Adrenal gland (tissue), 12 donors: ENCODE results near the gene KCNK13. TPM values are rescaled to one million over a fixed set of nuclear protein-coding genes. Genes with fewer than 3 reads are reported as not detected.
"Not testable (repeated sequence)": the region's sequence is repeated elsewhere in the genome, so short reads cannot be mapped to it uniquely, and the experiment has no call there.

Experiments
- DNase-seq, 7 donors: peaks; one replicate each; pipeline ENCODE4 v3.0.0-alpha.2; 2019 to 2020
- H3K27ac ChIP-seq, 5 donors: fragments of 200-600 bp; sonication (generic) in 4 of 5; 1 replicate in 3 of 5; 2 replicates in 2 of 5; pipeline versions ENCODE4 v1.5.1 to v1.8.0; 2016 to 2020; ENCODE audit warnings: mild to moderate bottlenecking in 1 of 5
- H3K27me3 ChIP-seq: fragments of 200-600 bp; 2 replicates; pipeline ENCODE4 v1.8.0; 2021
- H3K36me3 ChIP-seq, 2 donors: fragments of 200-600 bp; replicated peaks in 1 of 2; 1 replicate in 1 of 2; 2 replicates in 1 of 2; pipeline versions ENCODE4 v1.5.1 to v1.8.0; 2018 to 2022
- H3K4me1 ChIP-seq, 2 donors: fragments of 200-600 bp; replicated peaks in 1 of 2; 1 replicate in 1 of 2; 2 replicates in 1 of 2; pipeline versions ENCODE4 v1.5.1 to v1.8.0; 2018 to 2021
- H3K4me3 ChIP-seq, 4 donors: fragments of 200-600 bp; sonication (generic) in 3 of 4; one replicate each; pipeline ENCODE4 v1.5.1; 2016 to 2018
- H3K9me3 ChIP-seq, 3 donors: fragments of 200-600 bp; sonication (generic) in 1 of 3; replicated peaks in 1 of 3; 1 replicate in 2 of 3; 2 replicates in 1 of 3; pipeline versions ENCODE4 v1.5.1 to v1.8.0; 2016 to 2021
- POLR2A ChIP-seq, 2 donors: fragments of 450-650 bp; IDR thresholded peaks; one replicate each; pipeline ENCODE4 v1.6.1; 2017; ENCODE audit warnings: antibody characterized with exemption in 2 of 2, mild to moderate bottlenecking in 2 of 2, moderate library complexity in 1 of 2
- WGBS, 4 donors: extraction: QIAGEN DNeasy Blood & Tissue Kit in 2 of 4; methylation state at CpG; one replicate each; pipeline versions ENCODE4 v1.1.5 to v1.1.7; 2013 to 2017; 5-methylcytosine and 5-hydroxymethylcytosine counted together
- intact Hi-C, 2 donors: fragments of 100-400 bp; cut with DNase I; formaldehyde crosslinking; loops; one replicate each; pipeline versions ENCODE4 v1.14.1 to v1.15.0; 2022 to 2023
- polyA plus RNA-seq, 3 donors: library from polyadenylated mRNA; stranded (reverse); fragments of 200-250 nt in 2 of 3; fragments of 350-450 nt in 1 of 3; fragmentation: Illumina TruSeq in 1 of 3; extraction: RNeasy Lipid Tissue Mini Kit (QIAGEN cat#74804) in 1 of 3; gene quantifications; one replicate each; pipeline ENCODE4 v1.2.3, GENCODE V29; 2013 to 2014
- total RNA-seq, 9 donors: library from RNA; depleted of rRNA in 4 of 9; stranded (reverse); fragments of >200 nt in 4 of 9; fragments of 120-200 nt in 1 of 9; fragmentation: NEBNext Ultra II Directional in 1 of 9; extraction: Animal tissue kit (Norgen Biotek cat#: 25700) in 1 of 9; gene quantifications; one replicate each; pipeline versions ENCODE4 v1.1.0 to v1.2.4, GENCODE V29; 2013 to 2023
- TF ChIP-seq, protein P1 (sequence below), 6 experiments: fragments of 450-650 bp in 4 of 6; fragments of 200-600 bp in 2 of 6; sonication (generic) in 1 of 6; IDR thresholded peaks; 1 replicate in 5 of 6; 2 replicates in 1 of 6; pipeline versions ENCODE4 v1.5.1 to v1.8.0; 2016 to 2021; ENCODE audit warnings: antibody characterized with exemption in 6 of 6, mild to moderate bottlenecking in 2 of 6, moderate library complexity in 1 of 6
- donor health status: healthy with polysubstance abuse.
- donor health status: Bipolar disorder and iron deficiency.
- donor health status: DM: yes; HTN: yes; CAD: no.
- donor health status: DM: no; HTN: no; CAD: no.
- donor health status: DM: no; HTN: no; CAD: no.
- donor health status: DM: yes; HTN: yes; CAD: no.

The KCNK13 gene
- total and polyA plus RNA-seq, 12 donors, result 0.24 to 3.6 (median 1.5) TPM; not detected in 1

- Histone ChIP-seq H3K9me3 (no peaks in the 10 kb centered on the region), H3K27ac (no peak overlapping the region), H3K27me3 (no peaks in the 10 kb centered on the region), H3K36me3 (no peaks in the 10 kb centered on the region), H3K4me1 (no peaks in the 10 kb centered on the region), H3K4me3 (no peak overlapping the region)
- peak; percentile 46 to 87 (median 83) for DNase-seq
- intact Hi-C loops, result no loop called here
- no peak for TF ChIP-seq POLR2A (IDR thresholded peaks at IDR 0.05)
- TF ChIP-seq, protein P1, sequence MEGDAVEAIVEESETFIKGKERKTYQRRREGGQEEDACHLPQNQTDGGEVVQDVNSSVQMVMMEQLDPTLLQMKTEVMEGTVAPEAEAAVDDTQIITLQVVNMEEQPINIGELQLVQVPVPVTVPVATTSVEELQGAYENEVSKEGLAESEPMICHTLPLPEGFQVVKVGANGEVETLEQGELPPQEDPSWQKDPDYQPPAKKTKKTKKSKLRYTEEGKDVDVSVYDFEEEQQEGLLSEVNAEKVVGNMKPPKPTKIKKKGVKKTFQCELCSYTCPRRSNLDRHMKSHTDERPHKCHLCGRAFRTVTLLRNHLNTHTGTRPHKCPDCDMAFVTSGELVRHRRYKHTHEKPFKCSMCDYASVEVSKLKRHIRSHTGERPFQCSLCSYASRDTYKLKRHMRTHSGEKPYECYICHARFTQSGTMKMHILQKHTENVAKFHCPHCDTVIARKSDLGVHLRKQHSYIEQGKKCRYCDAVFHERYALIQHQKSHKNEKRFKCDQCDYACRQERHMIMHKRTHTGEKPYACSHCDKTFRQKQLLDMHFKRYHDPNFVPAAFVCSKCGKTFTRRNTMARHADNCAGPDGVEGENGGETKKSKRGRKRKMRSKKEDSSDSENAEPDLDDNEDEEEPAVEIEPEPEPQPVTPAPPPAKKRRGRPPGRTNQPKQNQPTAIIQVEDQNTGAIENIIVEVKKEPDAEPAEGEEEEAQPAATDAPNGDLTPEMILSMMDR (IDR thresholded peaks at IDR 0.05), result no peak
- 48 to 56% (median 50%) methylated on average over 6 of the region's 6 CpGs for WGBS, 4 donors
These were observed 25.6 kb downstream of the KCNK13 start for GRCh38 chr14:90087433-90087832.

GRCh38 chr14:90088176-90088575 lies 26.4 kb downstream of the KCNK13 start:
- 73 to 83% (median 77%) methylated on average over 2 of the region's 2 CpGs for WGBS, 4 donors
- H3K27ac ChIP-seq, result no peak overlapping the region

GRCh38 chr14:90089486-90089885 lies 27.7 kb downstream of the KCNK13 start:
- H3K4me3 ChIP-seq, H3K4me1 ChIP-seq, H3K36me3 ChIP-seq, H3K27ac ChIP-seq, intact Hi-C loops, H3K27me3 ChIP-seq, H3K9me3 ChIP-seq, DNase-seq: not testable (repeated sequence)
- WGBS, 4 donors, result 56 to 63% (median 60%) methylated on average over 6 of the region's 6 CpGs

More at GRCh38 chr14:90088176-90088575, 26.4 kb downstream of the KCNK13 start:
- no peak overlapping the region for H3K4me3 ChIP-seq
- TF ChIP-seq, protein P1 (IDR thresholded peaks at IDR 0.05), result no peak
- TF ChIP-seq POLR2A (IDR thresholded peaks at IDR 0.05), result no peak
- intact Hi-C loops, result no loop called here
- no peak for DNase-seq
- H3K4me1 ChIP-seq, result no peaks in the 10 kb centered on the region
- no peaks in the 10 kb centered on the region for H3K36me3 ChIP-seq
- H3K9me3 ChIP-seq, result no peaks in the 10 kb centered on the region
- no peaks in the 10 kb centered on the region for H3K27me3 ChIP-seq

GRCh38 chr14:90091393-90091792 lies 29.6 kb downstream of the KCNK13 start:
- 13 to 42% (median 30%) methylated on average over 1 of the region's 1 CpG for WGBS, 4 donors
- Histone ChIP-seq H3K27ac (no peak overlapping the region), H3K27me3 (no peaks in the 10 kb centered on the region), H3K9me3 (no peaks in the 10 kb centered on the region), H3K4me3 (no peak overlapping the region), H3K4me1 (no peaks in the 10 kb centered on the region), H3K36me3 (no peaks in the 10 kb centered on the region)
- intact Hi-C loops, result no loop called here
- TF ChIP-seq, protein P1 (IDR thresholded peaks at IDR 0.05), result no peak
- TF ChIP-seq POLR2A (IDR thresholded peaks at IDR 0.05), result no peak
- no peak for DNase-seq

DNA sequence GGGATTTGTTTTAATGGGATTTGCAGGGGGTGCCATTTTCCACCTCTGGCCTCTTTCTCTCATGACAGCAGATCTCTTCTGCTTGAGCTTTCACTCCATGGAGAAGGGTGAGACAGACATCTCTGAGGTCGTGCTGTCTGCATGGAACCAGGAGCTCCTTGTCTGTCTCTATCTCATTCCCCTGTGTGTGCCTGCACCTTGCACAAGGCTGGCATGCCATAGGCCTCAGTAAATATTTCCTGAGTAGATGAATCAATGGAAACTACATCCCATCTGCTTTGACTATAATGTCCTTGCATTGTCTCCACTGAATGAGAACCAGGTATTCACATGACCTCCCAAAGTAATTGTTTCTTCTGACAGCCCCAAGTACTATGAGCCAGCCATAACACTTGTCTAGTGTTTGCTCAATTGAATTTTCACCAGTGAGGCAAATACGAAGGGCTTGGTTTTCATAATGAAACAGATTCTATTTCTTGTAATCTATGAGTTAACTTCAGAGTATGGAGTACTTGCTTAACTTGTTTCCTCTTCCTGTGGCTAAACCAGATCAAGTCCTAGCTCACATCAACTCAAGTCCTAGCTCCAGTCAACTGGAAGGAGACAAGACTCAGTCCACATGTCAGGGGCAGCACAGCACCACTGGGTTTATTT lies 32.3 kb downstream of the KCNK13 start:
- H3K27ac ChIP-seq, result peak overlapping the region in 1 of 5 donors; percentile 16
- no peak for DNase-seq
- no peak for TF ChIP-seq POLR2A (IDR thresholded peaks at IDR 0.05)
- TF ChIP-seq, protein P1 (IDR thresholded peaks at IDR 0.05), result no peak
- intact Hi-C loops, result no loop called here
- no peaks in the 10 kb centered on the region for H3K9me3 ChIP-seq
- no peaks in the 10 kb centered on the region for H3K4me1 ChIP-seq
- no peaks in the 10 kb centered on the region for H3K36me3 ChIP-seq
- H3K27me3 ChIP-seq, result no peaks in the 10 kb centered on the region
- no peak overlapping the region for H3K4me3 ChIP-seq
- WGBS, 4 donors, result 57 to 77% (median 70%) methylated on average over 2 of the region's 2 CpGs
